Aortic smooth muscle cell (primary cell): Measurements from ENCODE around the gene MAP3K21. TPM values are rescaled to one million over a fixed set of nuclear protein-coding genes. Genes with fewer than 3 reads are reported as not detected.

Experiments
- total RNA-seq: library from RNA; depleted of rRNA; stranded (reverse); fragments of >200 nt; gene quantifications from 2 replicates; pipeline ENCODE4 v1.2.3, GENCODE V29; 2014

MAP3K21 gene
- total RNA-seq, result not detected in 2 replicates

DNA sequence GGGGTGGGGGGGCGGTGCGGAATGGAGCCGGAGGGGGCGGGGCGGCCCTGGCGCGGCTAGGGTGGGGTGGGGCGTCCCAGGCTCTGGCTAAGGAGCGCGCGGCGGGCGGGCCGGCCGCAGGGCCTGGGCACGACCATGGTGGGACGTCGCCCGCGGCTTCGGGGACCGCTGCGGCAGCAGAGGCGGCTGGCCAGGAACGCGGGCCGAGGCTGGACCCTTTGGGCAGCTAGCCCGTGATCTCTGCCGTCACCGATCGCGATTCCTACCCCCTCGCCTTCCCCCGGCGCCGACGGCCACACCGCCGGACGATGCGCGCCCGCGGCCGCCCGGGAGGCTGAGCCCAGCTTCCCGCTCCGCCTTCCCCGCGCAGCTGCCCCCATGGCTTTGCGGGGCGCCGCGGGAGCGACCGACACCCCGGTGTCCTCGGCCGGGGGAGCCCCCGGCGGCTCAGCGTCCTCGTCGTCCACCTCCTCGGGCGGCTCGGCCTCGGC lies at the start of gene MAP3K21:
TSS of gene MAP3K21 (plus strand) at position 74 of the 491 bp plus-strand sequence. CDS start at position 379, 305 bp downstream.

DNA sequence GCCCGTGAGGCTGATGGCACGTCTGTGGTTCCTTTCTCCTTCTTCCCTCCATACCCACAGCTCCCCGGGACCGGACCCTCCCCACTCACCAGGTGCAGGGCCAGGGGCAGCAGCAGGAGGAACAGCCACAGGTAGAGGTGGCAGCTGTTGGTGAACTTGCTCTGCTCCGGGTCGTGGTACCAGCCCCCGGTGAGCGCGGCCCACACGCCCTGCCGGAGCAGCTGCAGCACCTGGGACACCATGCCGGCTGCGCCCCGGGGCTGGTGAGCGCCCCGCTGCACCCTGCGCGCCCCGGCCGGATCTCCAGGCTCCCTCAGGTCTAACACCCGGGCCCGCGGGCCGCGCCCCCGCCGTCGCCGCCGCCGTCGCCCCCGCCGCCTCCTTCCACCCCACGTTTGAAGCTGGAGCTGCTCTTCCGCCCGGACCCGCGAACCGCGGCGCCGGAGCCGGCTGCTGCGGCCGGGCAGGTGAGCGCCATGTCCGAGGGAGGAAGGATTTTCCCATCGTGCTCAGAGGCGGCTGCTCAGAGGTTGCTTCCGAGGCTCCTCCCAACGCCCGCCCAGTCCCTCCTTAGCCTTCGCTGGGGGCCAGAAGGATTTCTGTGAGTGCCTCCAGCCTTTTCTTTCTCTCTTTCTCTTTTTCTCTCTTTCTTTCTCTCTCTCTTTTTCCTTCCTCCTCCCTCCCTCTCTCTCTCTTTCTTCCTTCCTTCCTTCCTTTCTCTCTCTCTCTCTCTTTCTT lies 32.1 kb upstream of the MAP3K21 start, which contains the start of gene PCNX2:
TSS of gene PCNX2 (minus strand) at position 489 of the 738 bp plus-strand sequence. CDS start at position 242, 247 bp downstream.

Other genes starting within 250 kb of the MAP3K21 start
- 13.2 and 15.1 TPM in 2 replicates for gene PCNX2, start 32.0 kb upstream of the MAP3K21 start, total RNA-seq